GM21447 (cell line): ENCODE data around the gene CPVL.
"Not testable (repeated sequence)": the region's sequence is repeated elsewhere in the genome, so short reads cannot be mapped to it uniquely, and the experiment has no call there.

ENCODE experiments used
- ATAC-seq: cut with Tn5 transposase; IDR thresholded peaks from one replicate; pipeline ENCODE4 v1.9.1; 2021; ENCODE audit not compliant: unreplicated experiment

Gene CPVL

GRCh38 chr7:29095631-29096445 lies 50.5 kb downstream of the CPVL start:
- no peak for ATAC-seq

- not testable (repeated sequence) for ATAC-seq
These were observed 53.2 kb downstream of the CPVL start for GRCh38 chr7:29093091-29093490.

- ATAC-seq: peak; percentile 97
These were observed 54.6 kb downstream of the CPVL start for GRCh38 chr7:29091715-29092114.

GRCh38 chr7:29090836-29091601 lies 55.3 kb downstream of the CPVL start:
- ATAC-seq: peak; percentile 30

GRCh38 chr7:29090151-29090805 lies 56.1 kb downstream of the CPVL start:
- no peak for ATAC-seq

GRCh38 chr7:29087840-29088170 lies 58.5 kb downstream of the CPVL start:
- ATAC-seq: no peak

- ATAC-seq: no peak
These were observed 59.8 kb downstream of the CPVL start for GRCh38 chr7:29086545-29086944.

GRCh38 chr7:29084832-29085231 lies 61.5 kb downstream of the CPVL start:
- peak; percentile 88 for ATAC-seq

- no peak for ATAC-seq
These were observed 65.5 kb downstream of the CPVL start for GRCh38 chr7:29080803-29081202.

- no peak for ATAC-seq
These were observed 67.8 kb downstream of the CPVL start for GRCh38 chr7:29078311-29079260.

GRCh38 chr7:29077854-29078253 lies 68.5 kb downstream of the CPVL start:
- ATAC-seq: no peak

- ATAC-seq: no peak
These were observed 69.2 kb downstream of the CPVL start for GRCh38 chr7:29077176-29077575.

GRCh38 chr7:29076631-29077030 lies 69.7 kb downstream of the CPVL start:
- no peak for ATAC-seq

GRCh38 chr7:29075606-29076005 lies 70.7 kb downstream of the CPVL start:
- ATAC-seq: no peak

GRCh38 chr7:29071203-29071874 lies 75.0 kb downstream of the CPVL start:
- no peak for ATAC-seq

GRCh38 chr7:29066641-29067040 lies 79.7 kb downstream of the CPVL start:
- ATAC-seq: no peak

- ATAC-seq: no peak
These were observed 81.0 kb downstream of the CPVL start for GRCh38 chr7:29065181-29065857.

GRCh38 chr7:29063872-29064271 lies 82.5 kb downstream of the CPVL start:
- ATAC-seq: no peak

- no peak for ATAC-seq
These were observed 83.1 kb downstream of the CPVL start for GRCh38 chr7:29063236-29063635.
